Mesendoderm (in vitro differentiated cells): Measurements from ENCODE around the gene SLC24A2.

Source experiments
- DNase-seq: peaks from one replicate; pipeline ENCODE4 v3.0.0; 2013
- H2AK5ac ChIP-seq: 2 replicates; pipeline ENCODE4 v1.6.1; 2013; ENCODE audit warnings: low read length, inconsistent platforms
- H2BK120ac ChIP-seq: 2 replicates; pipeline ENCODE4 v1.6.1; 2013; ENCODE audit warnings: low read depth, mild to moderate bottlenecking, low read length, moderate library complexity, mixed read lengths
- H2BK15ac ChIP-seq: replicated peaks from 2 replicates; pipeline ENCODE4 v1.6.1; 2013; ENCODE audit warnings: low read depth, mild to moderate bottlenecking, moderate library complexity
- H2BK5ac ChIP-seq: 2 replicates; pipeline ENCODE4 v1.6.1; 2013; ENCODE audit warnings: low read length, inconsistent platforms
- H3K18ac ChIP-seq: 2 replicates; pipeline ENCODE4 v1.6.1; 2013; ENCODE audit warnings: mild to moderate bottlenecking, low read length, mixed read lengths
- H3K23ac ChIP-seq: one replicate; pipeline ENCODE4 v1.6.1; 2013; ENCODE audit warnings: low read length
- H3K27ac ChIP-seq: 2 replicates; pipeline ENCODE4 v1.5.1; 2013; ENCODE audit warnings: low read depth, mild to moderate bottlenecking, inconsistent platforms, low read length, moderate library complexity
- H3K27me3 ChIP-seq: 2 replicates; pipeline ENCODE4 v1.6.1; 2013; ENCODE audit warnings: low read length, control low read depth, mild to moderate bottlenecking, inconsistent platforms; ENCODE audit not compliant: insufficient read depth, poor library complexity
- H3K36me3 ChIP-seq: 2 replicates; pipeline ENCODE4 v1.6.1; 2013; ENCODE audit warnings: low read length, inconsistent platforms; ENCODE audit not compliant: control insufficient read depth, insufficient read depth
- H3K4ac ChIP-seq: one replicate; pipeline ENCODE4 v1.6.1; 2013; ENCODE audit warnings: low read depth, mild to moderate bottlenecking, low read length, moderate library complexity
- H3K4me1 ChIP-seq: 2 replicates; pipeline ENCODE4 v1.6.1; 2013; ENCODE audit warnings: low read depth, low read length, inconsistent platforms; ENCODE audit not compliant: control insufficient read depth
- H3K4me2 ChIP-seq: 2 replicates; pipeline ENCODE4 v1.6.1; 2013; ENCODE audit warnings: low read length
- H3K4me3 ChIP-seq: 2 replicates; pipeline ENCODE4 v1.5.1; 2013; ENCODE audit warnings: mild to moderate bottlenecking, low read length
- H3K56ac ChIP-seq: one replicate; pipeline ENCODE4 v1.6.1; 2013; ENCODE audit warnings: low read length
- H3K79me1 ChIP-seq: 2 replicates; pipeline ENCODE4 v1.6.1; 2013; ENCODE audit warnings: low read length, inconsistent platforms
- H3K79me2 ChIP-seq: 2 replicates; pipeline ENCODE4 v1.6.1; 2013; ENCODE audit warnings: mild to moderate bottlenecking, low read length; ENCODE audit not compliant: control insufficient read depth, insufficient read depth
- H3K9ac ChIP-seq: 2 replicates; pipeline ENCODE4 v1.6.1; 2013; ENCODE audit warnings: low read length, inconsistent platforms
- H4K5ac ChIP-seq: one replicate; pipeline ENCODE4 v1.6.1; 2013; ENCODE audit warnings: low read length
- H4K8ac ChIP-seq: one replicate; pipeline ENCODE4 v1.6.1; 2013; ENCODE audit warnings: low read depth, mild to moderate bottlenecking, control low read depth, low read length, moderate library complexity
- WGBS: extraction: QIAGEN DNeasy Blood & Tissue Kit; methylation state at CpG from one replicate; pipeline ENCODE4 v1.1.7; 2013; ENCODE audit warnings: low lambda C conversion rate, missing lambda C conversion rate; ENCODE audit not compliant: insufficient coverage; ENCODE audit errors: extremely low coverage; 5-methylcytosine and 5-hydroxymethylcytosine counted together

SLC24A2 gene

GRCh38 chr9:19757745-19758144 is 31.1 kb downstream of the SLC24A2 start:
- no peak for DNase-seq
- no peaks in the 10 kb centered on the region for H3K36me3 ChIP-seq
- no peak overlapping the region for H3K9ac ChIP-seq
- H3K79me2 ChIP-seq: no peaks in the 10 kb centered on the region
- no peak overlapping the region for H3K4ac ChIP-seq
- H3K79me1 ChIP-seq: no peaks in the 10 kb centered on the region
- no peak overlapping the region for H4K8ac ChIP-seq
- no peak overlapping the region for H2BK5ac ChIP-seq
- no peak overlapping the region for H3K18ac ChIP-seq
- H3K4me3 ChIP-seq: no peak overlapping the region
- H3K4me2 ChIP-seq: no peak overlapping the region
- no peak overlapping the region for H2BK15ac ChIP-seq
- H3K4me1 ChIP-seq: no peaks in the 10 kb centered on the region
- H3K23ac ChIP-seq: no peak overlapping the region
- H3K27me3 ChIP-seq: no peaks in the 10 kb centered on the region
- H3K27ac ChIP-seq: no peak overlapping the region
- H3K56ac ChIP-seq: no peak overlapping the region
- no peak overlapping the region for H4K5ac ChIP-seq
- no peak overlapping the region for H2AK5ac ChIP-seq
- no peak overlapping the region for H2BK120ac ChIP-seq

- H3K18ac ChIP-seq: no peak overlapping the region
- H3K23ac ChIP-seq: no peak overlapping the region
- no peak overlapping the region for H3K4me2 ChIP-seq
- no peaks in the 10 kb centered on the region for H3K36me3 ChIP-seq
- H3K4ac ChIP-seq: no peak overlapping the region
- no peaks in the 10 kb centered on the region for H3K79me1 ChIP-seq
- H4K5ac ChIP-seq: no peak overlapping the region
- no peaks in the 10 kb centered on the region for H3K4me1 ChIP-seq
- no peaks in the 10 kb centered on the region for H3K79me2 ChIP-seq
- no peak overlapping the region for H4K8ac ChIP-seq
- H3K27ac ChIP-seq: no peak overlapping the region
- H2BK5ac ChIP-seq: no peak overlapping the region
- no CpG with 5 or more reads among the region's 2 CpGs for WGBS
- H3K9ac ChIP-seq: no peak overlapping the region
- H3K4me3 ChIP-seq: no peak overlapping the region
- H2AK5ac ChIP-seq: no peak overlapping the region
- no peak for DNase-seq
- H3K27me3 ChIP-seq: no peaks in the 10 kb centered on the region
- no peak overlapping the region for H2BK120ac ChIP-seq
- H3K56ac ChIP-seq: no peak overlapping the region
- no peak overlapping the region for H2BK15ac ChIP-seq
Measured at GRCh38 chr9:19754921-19755320, 33.9 kb downstream of the SLC24A2 start.

DNA sequence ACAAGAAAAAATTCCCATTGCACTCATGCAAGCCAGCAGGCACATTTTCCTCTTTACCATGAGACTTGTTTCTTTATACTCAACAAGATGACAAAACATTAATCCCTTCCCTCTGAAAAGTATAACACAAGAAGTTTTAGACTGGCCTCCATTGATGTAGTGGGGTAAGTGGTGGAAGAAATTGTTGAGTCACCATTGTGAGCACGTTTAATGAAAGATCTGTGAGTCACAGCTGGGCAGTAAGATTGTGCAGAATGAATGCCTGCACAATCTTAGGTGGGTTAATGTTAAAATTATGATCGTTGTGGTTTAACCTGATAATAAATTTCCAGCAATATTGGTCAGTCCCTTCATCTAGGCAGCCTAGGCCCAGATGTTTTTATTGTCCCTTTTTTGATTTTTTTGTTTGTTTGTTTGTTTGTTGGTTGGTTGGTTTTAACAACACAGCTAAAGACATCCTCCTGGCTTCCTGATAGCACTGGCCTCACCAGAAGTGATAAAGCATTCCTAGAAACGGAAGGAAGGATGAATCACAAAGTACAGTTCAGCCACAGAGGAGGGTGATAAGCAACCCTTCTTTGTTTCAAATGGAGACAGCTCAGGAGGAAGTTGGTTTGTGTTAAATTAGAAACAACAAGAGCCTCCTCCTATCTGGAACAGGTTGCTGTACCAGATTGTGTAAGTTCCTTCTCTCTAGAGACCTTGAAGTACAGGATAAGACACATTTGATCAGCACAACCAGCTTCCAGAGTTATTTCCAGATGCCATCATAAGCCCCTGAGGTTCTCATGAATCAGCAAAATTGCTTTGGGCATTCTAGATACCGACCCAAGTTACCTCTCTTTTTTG is 40.3 kb downstream of the SLC24A2 start:
- Histone ChIP-seq H3K18ac (peak overlapping the region; percentile 31), H3K56ac (no peak overlapping the region), H2BK15ac (no peak overlapping the region), H3K27ac (no peak overlapping the region), H3K23ac (no peak overlapping the region), H3K27me3 (no peaks in the 10 kb centered on the region), H3K4me3 (no peak overlapping the region), H4K5ac (no peak overlapping the region), H3K36me3 (no peaks in the 10 kb centered on the region), H3K79me1 (no peaks in the 10 kb centered on the region), H3K4me2 (no peak overlapping the region), H4K8ac (no peak overlapping the region), H3K4ac (no peak overlapping the region), H3K79me2 (no peaks in the 10 kb centered on the region), H2AK5ac (no peak overlapping the region), H3K4me1 (no peaks in the 10 kb centered on the region), H2BK120ac (no peak overlapping the region), H2BK5ac (no peak overlapping the region), H3K9ac (no peak overlapping the region)
- WGBS: no CpG with 5 or more reads among the region's 4 CpGs
- DNase-seq: peak; percentile 30

DNA sequence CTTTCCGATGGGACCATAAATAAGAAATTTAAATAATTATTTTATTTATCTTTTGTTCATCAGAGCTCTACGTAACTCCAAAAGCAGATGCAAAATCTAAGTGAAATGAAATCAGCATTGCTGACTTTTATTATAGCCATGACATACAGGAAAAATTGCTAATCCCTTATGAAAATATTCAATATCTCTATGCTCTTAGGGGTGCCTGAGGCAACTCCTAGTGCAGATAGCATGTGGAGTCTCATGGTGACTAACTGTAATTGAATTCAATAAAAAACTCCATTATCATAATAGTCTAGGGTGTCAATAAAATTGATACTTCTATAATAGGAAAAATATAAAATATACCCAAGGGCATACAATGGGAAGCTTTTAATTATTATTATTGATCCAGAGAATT is 42.6 kb downstream of the SLC24A2 start:
- Histone ChIP-seq H3K27me3 (no peaks in the 10 kb centered on the region), H3K4ac (no peak overlapping the region), H3K18ac (no peak overlapping the region), H4K5ac (no peak overlapping the region), H3K79me1 (no peaks in the 10 kb centered on the region), H3K27ac (no peak overlapping the region), H2BK5ac (no peak overlapping the region), H3K4me2 (no peak overlapping the region), H3K79me2 (no peaks in the 10 kb centered on the region), H3K23ac (no peak overlapping the region), H3K4me1 (no peaks in the 10 kb centered on the region), H3K56ac (no peak overlapping the region), H4K8ac (no peak overlapping the region), H3K36me3 (no peaks in the 10 kb centered on the region), H2BK15ac (no peak overlapping the region), H2AK5ac (no peak overlapping the region), H3K4me3 (no peak overlapping the region), H2BK120ac (no peak overlapping the region), H3K9ac (no peak overlapping the region)
- WGBS: no CpG with 5 or more reads among the region's 2 CpGs
- no peak for DNase-seq

DNA sequence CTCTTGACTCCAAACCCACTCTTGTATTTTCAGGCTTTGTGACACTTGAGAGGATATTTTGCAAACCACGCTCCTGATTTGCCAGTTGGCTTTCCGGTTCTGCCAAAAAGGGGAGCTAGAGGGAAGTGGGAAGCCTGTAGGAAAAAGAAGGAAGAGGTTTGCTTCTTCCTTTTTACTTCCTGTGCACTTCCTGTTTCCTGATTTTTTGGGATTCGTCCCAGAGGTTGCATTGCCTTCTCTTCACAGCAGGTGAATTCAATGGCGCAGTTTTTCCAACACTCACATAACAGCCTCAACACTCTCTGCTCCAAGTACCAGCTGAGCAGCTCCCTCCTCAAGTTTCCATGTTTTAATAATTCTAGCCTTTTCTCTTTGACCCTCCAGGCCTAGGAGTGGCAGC is 47.7 kb downstream of the SLC24A2 start:
- WGBS: no CpG with 5 or more reads among the region's 4 CpGs
- Histone ChIP-seq H3K4me1 (no peaks in the 10 kb centered on the region), H3K27ac (no peak overlapping the region), H3K9ac (no peak overlapping the region), H4K8ac (peak overlapping the region; percentile 89), H3K4me3 (no peak overlapping the region), H3K27me3 (no peaks in the 10 kb centered on the region), H3K4me2 (no peak overlapping the region), H3K4ac (no peak overlapping the region), H2AK5ac (no peak overlapping the region), H2BK15ac (no peak overlapping the region), H2BK5ac (no peak overlapping the region), H3K36me3 (no peaks in the 10 kb centered on the region), H3K23ac (no peak overlapping the region), H3K18ac (no peak overlapping the region), H4K5ac (no peak overlapping the region), H2BK120ac (no peak overlapping the region), H3K79me1 (no peaks in the 10 kb centered on the region), H3K56ac (no peak overlapping the region), H3K79me2 (no peaks in the 10 kb centered on the region)
- no peak for DNase-seq
